Endothelial cell of umbilical vein (primary cell): ENCODE results near the gene GBP6.

Experiments
- CTCF ChIP-seq, 2 donors: IDR thresholded peaks; 1 replicate in 1 of 2; 2 replicates in 1 of 2; pipeline ENCODE4 v1.5.1; 2011; ENCODE audit warnings: low read length in 2 of 2, mild to moderate bottlenecking in 2 of 2, moderate library complexity in 2 of 2, control low read depth in 1 of 2, inconsistent platforms in 1 of 2, low read depth in 1 of 2; ENCODE audit not compliant: insufficient read depth in 1 of 2; ENCODE audit errors: extremely low read depth in 1 of 2
- EZH2 ChIP-seq: IDR thresholded peaks from 2 replicates; pipeline ENCODE4 v1.6.1; 2012; ENCODE audit warnings: borderline replicate concordance, low read depth, mild to moderate bottlenecking, moderate library complexity, low read length, inconsistent platforms; ENCODE audit not compliant: severe bottlenecking
- GATA2 ChIP-seq: IDR thresholded peaks from 2 replicates; pipeline ENCODE4 v1.7.0; 2011; ENCODE audit warnings: low read depth, mild to moderate bottlenecking, moderate library complexity, mixed read lengths, low read length; ENCODE audit not compliant: insufficient read length, insufficient read depth
- JUN ChIP-seq: IDR thresholded peaks from 2 replicates; pipeline ENCODE4 v1.6.1; 2011; ENCODE audit warnings: borderline replicate concordance, low read depth; ENCODE audit not compliant: insufficient read length, insufficient read depth
- POLR2A ChIP-seq: IDR thresholded peaks from 2 replicates; pipeline ENCODE4 v1.6.1; 2012; ENCODE audit warnings: low read depth, mild to moderate bottlenecking, control low read depth, low read length
- POLR2AphosphoS5 ChIP-seq: IDR thresholded peaks from 2 replicates; pipeline ENCODE4 v1.6.1; 2012; ENCODE audit warnings: low read depth, mild to moderate bottlenecking, control low read depth, low read length, moderate library complexity; ENCODE audit not compliant: insufficient read depth

- TF ChIP-seq CTCF (IDR thresholded peaks at IDR 0.05; ENCODE audit: extremely low read depth in 1 of 2, insufficient read depth in 1 of 2, low read depth in 1 of 2, low read length in 2 of 2) (peak; percentile 63 to 75), POLR2A (no peak), POLR2AphosphoS5 (no peak), EZH2 (no peak), GATA2 (no peak), JUN (no peak)
Measured at GRCh38 chr1:89358287-89358893, 5.5 kb upstream of the GBP6 start.
